Neural cell (in vitro differentiated cells): ENCODE data around the gene C3orf49.

Experiments used
- EP300 ChIP-seq: fragments of 450-650 bp; conservative IDR thresholded peaks from 2 replicates; pipeline ENCODE4 v1.6.1; 2014; ENCODE audit warnings: antibody characterized with exemption, mild to moderate bottlenecking, moderate library complexity; ENCODE audit not compliant: poor library complexity, severe bottlenecking
- POLR2AphosphoS5 ChIP-seq: IDR thresholded peaks from 2 replicates; pipeline ENCODE4 v1.6.1; 2012
- TAF1 ChIP-seq: IDR thresholded peaks from 2 replicates; pipeline ENCODE4 v1.6.1; 2012; ENCODE audit warnings: low read depth
- TF ChIP-seq, protein P1 (sequence below): fragments of 450-650 bp; IDR thresholded peaks from 2 replicates; pipeline ENCODE4 v1.5.1; 2014; ENCODE audit warnings: antibody characterized with exemption, mild to moderate bottlenecking, moderate library complexity; ENCODE audit not compliant: poor library complexity, severe bottlenecking

DNA sequence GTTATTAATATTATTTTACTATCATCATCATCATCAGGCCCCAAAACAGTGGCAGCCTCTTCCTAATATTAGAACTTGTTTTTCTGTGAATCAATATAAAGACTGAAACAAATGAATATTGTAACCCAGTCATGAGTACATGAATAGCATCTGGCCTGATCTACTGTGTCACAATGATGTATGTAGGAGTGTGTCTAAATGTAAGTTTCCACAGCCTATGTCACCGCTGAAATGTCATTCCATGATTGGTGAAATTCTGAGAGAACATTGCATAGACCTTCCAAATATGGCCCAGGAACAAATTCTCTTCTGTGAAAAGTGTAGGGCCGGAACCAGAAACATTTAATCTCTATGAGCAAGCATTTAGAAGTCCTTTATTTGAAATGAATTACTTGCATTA is 20.6 kb upstream of the C3orf49 start:
- TF ChIP-seq EP300 (no peak), POLR2AphosphoS5 (no peak), TAF1 (no peak)
- TF ChIP-seq, protein P1, sequence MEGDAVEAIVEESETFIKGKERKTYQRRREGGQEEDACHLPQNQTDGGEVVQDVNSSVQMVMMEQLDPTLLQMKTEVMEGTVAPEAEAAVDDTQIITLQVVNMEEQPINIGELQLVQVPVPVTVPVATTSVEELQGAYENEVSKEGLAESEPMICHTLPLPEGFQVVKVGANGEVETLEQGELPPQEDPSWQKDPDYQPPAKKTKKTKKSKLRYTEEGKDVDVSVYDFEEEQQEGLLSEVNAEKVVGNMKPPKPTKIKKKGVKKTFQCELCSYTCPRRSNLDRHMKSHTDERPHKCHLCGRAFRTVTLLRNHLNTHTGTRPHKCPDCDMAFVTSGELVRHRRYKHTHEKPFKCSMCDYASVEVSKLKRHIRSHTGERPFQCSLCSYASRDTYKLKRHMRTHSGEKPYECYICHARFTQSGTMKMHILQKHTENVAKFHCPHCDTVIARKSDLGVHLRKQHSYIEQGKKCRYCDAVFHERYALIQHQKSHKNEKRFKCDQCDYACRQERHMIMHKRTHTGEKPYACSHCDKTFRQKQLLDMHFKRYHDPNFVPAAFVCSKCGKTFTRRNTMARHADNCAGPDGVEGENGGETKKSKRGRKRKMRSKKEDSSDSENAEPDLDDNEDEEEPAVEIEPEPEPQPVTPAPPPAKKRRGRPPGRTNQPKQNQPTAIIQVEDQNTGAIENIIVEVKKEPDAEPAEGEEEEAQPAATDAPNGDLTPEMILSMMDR: no peak
